Astrocyte (in vitro differentiated cells and primary cell): ENCODE measurements around the gene CD177. TPM values are rescaled to one million over a fixed set of nuclear protein-coding genes. Genes with fewer than 3 reads are reported as not detected.
A peak's percentile ranks its signal among the peaks of the same experiment; 100 is the strongest.
"Not testable (repeated sequence)": the region's sequence is repeated elsewhere in the genome, so short reads cannot be mapped to it uniquely, and the experiment has no call there.

Source experiments
- DNase-seq: peaks from one replicate; pipeline ENCODE4 v3.0.0-alpha.2; 2010; ENCODE audit warnings: low read depth
- FAIRE-seq: peaks from 2 replicates; lab custom pipeline; 2011; peaks lifted over from hg19 to GRCh38; lab: Jason Lieb, UNC
- H2AFZ ChIP-seq: 2 replicates; pipeline ENCODE4 v1.6.0; 2012; ENCODE audit warnings: low read depth, low read length, inconsistent platforms
- H3K27ac ChIP-seq: 2 replicates; pipeline ENCODE4 v1.5.1; 2011; ENCODE audit warnings: low read depth, low read length, inconsistent platforms
- H3K27me3 ChIP-seq: 2 replicates; pipeline ENCODE4 v1.6.0; 2011; ENCODE audit warnings: low read length, inconsistent platforms; ENCODE audit not compliant: insufficient read depth
- H3K36me3 ChIP-seq: 2 replicates; pipeline ENCODE4 v1.5.1; 2011; ENCODE audit warnings: low read length, inconsistent platforms; ENCODE audit not compliant: insufficient read depth
- H3K4me1 ChIP-seq: 2 replicates; pipeline ENCODE4 v1.5.1; 2011; ENCODE audit warnings: low read length, inconsistent platforms; ENCODE audit not compliant: insufficient read depth
- H3K4me2 ChIP-seq: 2 replicates; pipeline ENCODE4 v1.6.0; 2012; ENCODE audit warnings: low read length, inconsistent platforms
- H3K4me3 ChIP-seq: 2 replicates; pipeline ENCODE4 v1.5.1; 2011; ENCODE audit warnings: low read depth, mild to moderate bottlenecking, low read length, inconsistent platforms; ENCODE audit not compliant: insufficient read depth
- H3K79me2 ChIP-seq: 2 replicates; pipeline ENCODE4 v1.6.0; 2012; ENCODE audit warnings: mild to moderate bottlenecking, low read length, inconsistent platforms; ENCODE audit not compliant: insufficient read depth
- H3K9ac ChIP-seq: 2 replicates; pipeline ENCODE4 v1.6.0; 2012; ENCODE audit warnings: mild to moderate bottlenecking, low read length, inconsistent platforms
- H3K9me3 ChIP-seq: 2 replicates; pipeline ENCODE4 v1.5.1; 2012; ENCODE audit warnings: low read depth, mild to moderate bottlenecking, low read length, inconsistent platforms; ENCODE audit not compliant: insufficient read depth
- H4K20me1 ChIP-seq: 2 replicates; pipeline ENCODE4 v1.6.0; 2012; ENCODE audit warnings: low read length, inconsistent platforms; ENCODE audit not compliant: insufficient read depth
- H3K27ac Mint-ChIP-seq: one replicate; pipeline ENCODE4 v1.8.0; 2021; ENCODE audit warnings: mild to moderate bottlenecking, mixed read lengths; ENCODE audit not compliant: unreplicated experiment
- H3K27me3 Mint-ChIP-seq: one replicate; pipeline ENCODE4 v1.8.0; 2021; ENCODE audit warnings: low read depth, mixed read lengths; ENCODE audit not compliant: unreplicated experiment
- H3K36me3 Mint-ChIP-seq: one replicate; pipeline ENCODE4 v1.8.0; 2021; ENCODE audit warnings: low read depth, mixed read lengths; ENCODE audit not compliant: unreplicated experiment
- H3K4me1 Mint-ChIP-seq: one replicate; pipeline ENCODE4 v1.8.0; 2021; ENCODE audit warnings: low read depth, mixed read lengths; ENCODE audit not compliant: unreplicated experiment
- H3K4me3 Mint-ChIP-seq: one replicate; pipeline ENCODE4 v1.8.0; 2021; ENCODE audit warnings: mild to moderate bottlenecking, moderate library complexity, mixed read lengths; ENCODE audit not compliant: unreplicated experiment
- H3K9me3 Mint-ChIP-seq: one replicate; pipeline ENCODE4 v1.8.0; 2021; ENCODE audit warnings: mild to moderate bottlenecking, mixed read lengths; ENCODE audit not compliant: unreplicated experiment
- EZH2 ChIP-seq: IDR thresholded peaks from 2 replicates; pipeline ENCODE4 v1.6.1; 2012; ENCODE audit warnings: mild to moderate bottlenecking, low read length, inconsistent platforms; ENCODE audit not compliant: insufficient read depth
- total RNA-seq: library from RNA; stranded (reverse); gene quantifications from 2 replicates; pipeline ENCODE4 v1.2.1, GENCODE V29; 2021
- TF ChIP-seq, protein P1 (sequence below): IDR thresholded peaks from 2 replicates; pipeline ENCODE4 v1.5.1; 2011; ENCODE audit warnings: low read depth, mild to moderate bottlenecking, inconsistent platforms, low read length, moderate library complexity; ENCODE audit not compliant: insufficient read depth

Gene CD177
- total RNA-seq, 1 donor from 2014 or later = not detected

DNA sequence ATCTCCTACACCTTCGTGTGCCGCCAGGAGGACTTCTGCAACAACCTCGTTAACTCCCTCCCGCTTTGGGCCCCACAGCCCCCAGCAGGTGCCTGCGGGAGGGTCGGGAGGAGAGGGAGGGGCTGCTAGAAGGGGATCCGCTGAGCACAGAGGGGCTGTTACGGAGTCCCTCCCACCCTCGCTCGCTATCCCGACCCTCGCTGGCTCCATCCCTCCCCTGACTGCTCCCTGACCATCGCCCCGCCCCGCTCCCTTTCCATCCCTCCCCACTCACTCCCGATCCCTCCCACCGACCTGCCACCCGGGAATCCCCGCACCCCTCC, 780 bp downstream of the CD177 start:
- Histone ChIP-seq H3K9ac (no peak overlapping the region), H3K27me3 (peaks cover 3% of the 10 kb centered on the region), H3K4me2 (no peak overlapping the region), H3K4me3 (no peak overlapping the region), H3K36me3 (no peaks in the 10 kb centered on the region), H3K79me2 (no peaks in the 10 kb centered on the region), H4K20me1 (no peaks in the 10 kb centered on the region), H3K27ac (no peak overlapping the region), H3K9me3 (no peaks in the 10 kb centered on the region), H3K4me1 (no peaks in the 10 kb centered on the region), H2AFZ (peak overlapping the region; percentile 47)
- FAIRE-seq (no peak), DNase-seq (no peak)
- Mint-ChIP-seq H3K27ac (no peak overlapping the region), H3K4me3 (no peak overlapping the region), H3K4me1 (no peaks in the 10 kb centered on the region), H3K27me3 (peaks cover 28% of the 10 kb centered on the region), H3K9me3 (peaks cover 2% of the 10 kb centered on the region), H3K36me3 (no peaks in the 10 kb centered on the region)
- TF ChIP-seq, protein P1, sequence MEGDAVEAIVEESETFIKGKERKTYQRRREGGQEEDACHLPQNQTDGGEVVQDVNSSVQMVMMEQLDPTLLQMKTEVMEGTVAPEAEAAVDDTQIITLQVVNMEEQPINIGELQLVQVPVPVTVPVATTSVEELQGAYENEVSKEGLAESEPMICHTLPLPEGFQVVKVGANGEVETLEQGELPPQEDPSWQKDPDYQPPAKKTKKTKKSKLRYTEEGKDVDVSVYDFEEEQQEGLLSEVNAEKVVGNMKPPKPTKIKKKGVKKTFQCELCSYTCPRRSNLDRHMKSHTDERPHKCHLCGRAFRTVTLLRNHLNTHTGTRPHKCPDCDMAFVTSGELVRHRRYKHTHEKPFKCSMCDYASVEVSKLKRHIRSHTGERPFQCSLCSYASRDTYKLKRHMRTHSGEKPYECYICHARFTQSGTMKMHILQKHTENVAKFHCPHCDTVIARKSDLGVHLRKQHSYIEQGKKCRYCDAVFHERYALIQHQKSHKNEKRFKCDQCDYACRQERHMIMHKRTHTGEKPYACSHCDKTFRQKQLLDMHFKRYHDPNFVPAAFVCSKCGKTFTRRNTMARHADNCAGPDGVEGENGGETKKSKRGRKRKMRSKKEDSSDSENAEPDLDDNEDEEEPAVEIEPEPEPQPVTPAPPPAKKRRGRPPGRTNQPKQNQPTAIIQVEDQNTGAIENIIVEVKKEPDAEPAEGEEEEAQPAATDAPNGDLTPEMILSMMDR = no peak
- TF ChIP-seq EZH2 = no peak

DNA sequence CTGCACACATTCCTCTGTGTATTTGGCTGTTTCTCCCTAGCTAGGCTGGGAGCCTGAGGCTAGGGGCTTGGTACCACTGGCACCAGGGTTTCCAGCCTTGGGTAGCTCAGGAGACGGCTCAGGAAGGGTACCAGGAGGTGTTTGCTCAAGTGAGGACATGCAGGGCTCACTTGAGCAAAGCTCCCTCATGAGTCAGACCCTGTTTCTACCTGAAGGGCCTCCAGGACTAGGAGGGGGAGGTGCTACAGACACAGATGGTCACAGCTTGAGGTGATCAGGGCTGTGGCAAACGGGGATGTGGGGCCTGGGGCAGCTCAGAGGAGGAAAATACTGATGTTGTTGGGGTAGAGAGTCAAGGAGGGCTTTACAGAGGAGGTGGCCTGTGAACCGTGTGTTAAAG, 3.3 kb downstream of the CD177 start:
- H3K9me3 ChIP-seq, DNase-seq, H3K27me3 ChIP-seq, H2AFZ ChIP-seq, H3K4me1 ChIP-seq, H3K27ac ChIP-seq, H3K9ac ChIP-seq, H3K79me2 ChIP-seq, H3K36me3 Mint-ChIP-seq, H3K4me1 Mint-ChIP-seq, H3K4me3 ChIP-seq, H4K20me1 ChIP-seq, H3K4me2 ChIP-seq, H3K27ac Mint-ChIP-seq, FAIRE-seq, H3K4me3 Mint-ChIP-seq, H3K36me3 ChIP-seq, H3K9me3 Mint-ChIP-seq: not testable (repeated sequence)
- H3K27me3 Mint-ChIP-seq = peaks cover 33% of the 10 kb centered on the region

DNA sequence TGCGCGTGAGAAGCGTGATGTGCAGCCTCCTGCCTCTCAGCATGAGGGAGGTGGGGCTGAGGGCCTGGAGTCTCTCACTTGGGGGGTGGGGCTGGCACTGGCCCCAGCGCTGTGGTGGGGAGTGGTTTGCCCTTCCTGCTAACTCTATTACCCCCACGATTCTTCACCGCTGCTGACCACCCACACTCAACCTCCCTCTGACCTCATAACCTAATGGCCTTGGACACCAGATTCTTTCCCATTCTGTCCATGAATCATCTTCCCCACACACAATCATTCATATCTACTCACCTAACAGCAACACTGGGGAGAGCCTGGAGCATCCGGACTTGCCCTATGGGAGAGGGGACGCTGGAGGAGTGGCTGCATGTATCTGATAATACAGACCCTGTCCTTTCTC, 8.7 kb downstream of the CD177 start:
- Mint-ChIP-seq H3K9me3 (peaks cover 2% of the 10 kb centered on the region), H3K27me3 (peaks cover 17% of the 10 kb centered on the region), H3K4me3 (no peak overlapping the region), H3K27ac (no peak overlapping the region), H3K4me1 (no peaks in the 10 kb centered on the region), H3K36me3 (no peaks in the 10 kb centered on the region)
- no peaks in the 10 kb centered on the region for H3K4me1 ChIP-seq
- H4K20me1 ChIP-seq = no peaks in the 10 kb centered on the region
- no peak overlapping the region for H2AFZ ChIP-seq
- H3K9ac ChIP-seq = no peak overlapping the region
- DNase-seq (peak; percentile 45), FAIRE-seq (no peak)
- no peak overlapping the region for H3K4me3 ChIP-seq
- TF ChIP-seq, protein P1 = no peak
- no peak for TF ChIP-seq EZH2
- no peaks in the 10 kb centered on the region for H3K36me3 ChIP-seq
- no peak overlapping the region for H3K4me2 ChIP-seq
- H3K27ac ChIP-seq = no peak overlapping the region
- H3K27me3 ChIP-seq = no peaks in the 10 kb centered on the region
- H3K9me3 ChIP-seq = no peaks in the 10 kb centered on the region
- H3K79me2 ChIP-seq = no peaks in the 10 kb centered on the region
